AG08396 (cell line): ENCODE measurements around the gene CFLAR.

Experiments used
- DNase-seq: peaks from one replicate; pipeline ENCODE4 v3.0.0; 2012; ENCODE audit warnings: low spot score, mixed read lengths

Gene CFLAR

GRCh38 chr2:201218780-201219179, 102.8 kb downstream of the CFLAR start:
- DNase-seq, result no peak

GRCh38 chr2:201219328-201220096, 103.5 kb downstream of the CFLAR start:
- no peak for DNase-seq

DNA sequence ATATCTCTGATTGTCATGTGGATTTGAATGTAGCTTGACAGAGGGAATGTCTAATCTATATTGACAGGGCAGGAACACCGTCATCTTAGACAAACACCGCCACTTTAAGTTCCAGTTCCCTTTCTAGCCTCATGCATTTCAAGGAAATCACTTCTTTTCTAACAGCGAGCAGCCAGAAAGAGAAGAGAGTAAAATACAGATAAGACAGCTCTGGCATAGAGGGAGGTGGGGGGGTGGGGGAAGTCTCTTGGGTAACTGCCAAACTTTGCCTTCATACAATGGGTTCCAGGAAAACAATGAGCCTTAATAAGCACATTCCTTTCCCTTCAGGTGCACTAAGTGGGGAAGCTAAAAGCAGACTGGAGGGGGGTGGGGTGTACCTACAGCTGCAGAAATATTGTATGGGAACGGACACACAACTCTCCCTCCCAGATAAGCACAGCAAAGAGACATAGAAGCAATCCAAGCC, 104.2 kb downstream of the CFLAR start:
- DNase-seq, result no peak

GRCh38 chr2:201223089-201224073, 107.4 kb downstream of the CFLAR start:
- no peak for DNase-seq
